Stimulated activated CD4-positive, alpha-beta T cell treated with anti-CD3 and anti-CD28 coated beads, Interleukin-15, amount 100 ng/mL, for 24 hours (primary cell): Measurements from ENCODE around the gene APOBR.
"Not testable (repeated sequence)": the region's sequence is repeated elsewhere in the genome, so short reads cannot be mapped to it uniquely, and the experiment has no call there.

Source experiments
- DNase-seq: peaks from one replicate; pipeline ENCODE4 v3.0.0-alpha.2; 2020

Gene APOBR

GRCh38 chr16:28527100-28527785, 32.8 kb downstream of the APOBR start:
- DNase-seq, result not testable (repeated sequence)

- no peak for DNase-seq
Observed at GRCh38 chr16:28527985-28528384, 33.5 kb downstream of the APOBR start.

- no peak for DNase-seq
Observed at GRCh38 chr16:28528463-28528867, 34.0 kb downstream of the APOBR start.

GRCh38 chr16:28529124-28529523, 34.7 kb downstream of the APOBR start:
- no peak for DNase-seq

- DNase-seq, result no peak
Observed at GRCh38 chr16:28531777-28532744, 37.6 kb downstream of the APOBR start.

GRCh38 chr16:28532940-28533647, 38.7 kb downstream of the APOBR start:
- DNase-seq, result no peak

- DNase-seq, result no peak
Observed at GRCh38 chr16:28534542-28535373, 40.3 kb downstream of the APOBR start.

GRCh38 chr16:28537076-28537475, 42.6 kb downstream of the APOBR start:
- DNase-seq, result no peak

- DNase-seq, result no peak
Observed at GRCh38 chr16:28537964-28538732, 43.7 kb downstream of the APOBR start.

- DNase-seq, result no peak
Observed at GRCh38 chr16:28538733-28539596, 44.5 kb downstream of the APOBR start, which contains the start of gene NUPR1. NUPR1 (minus strand) TSS chr16:28538974; CDS start chr16:28538907, 67 bp downstream.

GRCh38 chr16:28540346-28540745, 45.9 kb downstream of the APOBR start:
- no peak for DNase-seq

GRCh38 chr16:28542646-28543045, 48.2 kb downstream of the APOBR start:
- DNase-seq, result no peak

- DNase-seq, result no peak
Observed at GRCh38 chr16:28543072-28543471, 48.6 kb downstream of the APOBR start.

GRCh38 chr16:28544998-28545397, 50.6 kb downstream of the APOBR start:
- DNase-seq, result no peak

- DNase-seq, result not testable (repeated sequence)
Observed at GRCh38 chr16:28545964-28546363, 51.5 kb downstream of the APOBR start.

GRCh38 chr16:28546626-28547025, 52.2 kb downstream of the APOBR start:
- no peak for DNase-seq

GRCh38 chr16:28548306-28548802, 53.9 kb downstream of the APOBR start:
- no peak for DNase-seq
